SK-N-SH (cell line): ENCODE measurements around the gene CLASP1. TPM values are rescaled to one million over a fixed set of nuclear protein-coding genes. Genes with fewer than 3 reads are reported as not detected.

Experiments
- CTCF ChIA-PET: fragments of 300-600, 350-600 bp; formaldehyde crosslinking; extraction: SDS; loops from one replicate; lab custom pipeline; 2021; lab: Yijun Ruan, JAX
- POLR2A ChIA-PET: fragments of 350-600 bp; sonication (Branson Sonifier 250); formaldehyde crosslinking; extraction: SDS; loops from one replicate; lab custom pipeline; 2020; ENCODE audit warnings: antibody characterized with exemption, inconsistent platforms; lab: Yijun Ruan, JAX
- DNase-seq: peaks from one replicate; pipeline ENCODE4 v3.0.0; 2012
- H2AFZ ChIP-seq: fragments of 200-600 bp; sonication (generic); 2 replicates; pipeline ENCODE4 v1.8.1; 2016; ENCODE audit warnings: antibody characterized with exemption, mild to moderate bottlenecking, low read depth
- H3F3A ChIP-seq: fragments of 200-600 bp; sonication (generic); replicated peaks from 2 replicates; pipeline ENCODE3; 2016; ENCODE audit warnings: antibody characterized with exemption, mild to moderate bottlenecking; ENCODE audit not compliant: insufficient read depth
- H3K27ac ChIP-seq, 2 experiments: fragments of 200-500 bp in 1 of 2; fragments of 200-600 bp in 1 of 2; sonication (Bioruptor generic) in 1 of 2; sonication (generic), shearing (Covaris generic) in 1 of 2; 2 replicates each; pipeline versions ENCODE4 v1.5.1 to v1.6.1; 2014 to 2016; ENCODE audit warnings: low read depth in 2 of 2, inconsistent platforms in 1 of 2, low read length in 1 of 2, mild to moderate bottlenecking in 1 of 2, mixed read lengths in 1 of 2
- H3K27me3 ChIP-seq: fragments of 200-600 bp; sonication (generic), shearing (Covaris generic); 2 replicates; pipeline ENCODE4 v1.6.1; 2016; ENCODE audit warnings: mixed run types; ENCODE audit not compliant: insufficient read depth
- H3K36me3 ChIP-seq, 2 experiments: fragments of 200-500 bp in 1 of 2; fragments of 200-600 bp in 1 of 2; sonication (Bioruptor generic) in 1 of 2; sonication (generic) in 1 of 2; replicated peaks in 1 of 2; 2 replicates each; pipeline versions ENCODE3 to v1.5.1; 2014 to 2016; ENCODE audit warnings: low read length in 1 of 2, mild to moderate bottlenecking in 1 of 2; ENCODE audit not compliant: insufficient read depth in 2 of 2, control insufficient read depth in 1 of 2
- H3K4me1 ChIP-seq, 2 experiments: fragments of 200-500 bp in 1 of 2; fragments of 200-600 bp in 1 of 2; sonication (Bioruptor generic) in 1 of 2; sonication (generic), shearing (Covaris generic) in 1 of 2; 2 replicates each; pipeline versions ENCODE4 v1.5.1 to v1.6.1; 2014 to 2016; ENCODE audit warnings: low read depth in 1 of 2, low read length in 1 of 2, mixed run types in 1 of 2; ENCODE audit not compliant: insufficient read depth in 2 of 2, control insufficient read depth in 1 of 2
- H3K4me2 ChIP-seq: fragments of 200-600 bp; sonication (generic), shearing (Covaris generic); 2 replicates; pipeline ENCODE4 v1.6.1; 2017; ENCODE audit warnings: mixed run types
- H3K4me3 ChIP-seq, 2 experiments: fragments of 200-500 bp in 1 of 2; fragments of 200-600 bp in 1 of 2; sonication (Bioruptor generic) in 1 of 2; sonication (generic), shearing (Covaris generic) in 1 of 2; 2 replicates each; pipeline versions ENCODE4 v1.5.1 to v1.8.1; 2014 to 2016; ENCODE audit warnings: low read depth in 2 of 2, inconsistent platforms in 1 of 2, low read length in 1 of 2, mild to moderate bottlenecking in 1 of 2, mixed read lengths in 1 of 2, moderate library complexity in 1 of 2
- H3K79me2 ChIP-seq: fragments of 200-600 bp; sonication (generic); 2 replicates; pipeline ENCODE4 v1.8.1; 2017; ENCODE audit warnings: mild to moderate bottlenecking; ENCODE audit not compliant: insufficient read depth
- H3K9ac ChIP-seq: fragments of 200-600 bp; sonication (generic); 2 replicates; pipeline ENCODE4 v1.6.1; 2017; ENCODE audit warnings: mixed run types
- H3K9me2 ChIP-seq: fragments of 200-600 bp; sonication (generic); 2 replicates; pipeline ENCODE4 v1.6.1; 2017; ENCODE audit warnings: mixed run types
- H3K9me3 ChIP-seq: fragments of 200-600 bp; sonication (generic); 2 replicates; pipeline ENCODE4 v1.6.1; 2017; ENCODE audit warnings: mixed run types, mild to moderate bottlenecking, moderate library complexity
- H4K20me1 ChIP-seq: fragments of 200-600 bp; sonication (generic); 2 replicates; pipeline ENCODE4 v1.6.1; 2017; ENCODE audit warnings: mild to moderate bottlenecking, mixed run types; ENCODE audit not compliant: insufficient read depth
- CHD2 ChIP-seq: fragments of 150-350 bp; IDR thresholded peaks from 2 replicates; pipeline ENCODE4 v1.6.1; 2018; ENCODE audit warnings: low read length; ENCODE audit not compliant: partially characterized antibody
- ELF1 ChIP-seq: IDR thresholded peaks from 2 replicates; pipeline ENCODE4 v1.4.0; 2012
- EP300 ChIP-seq, 2 experiments: IDR thresholded peaks; 2 replicates each; pipeline versions ENCODE4 v1.4.0 to v1.6.1; 2012; ENCODE audit warnings: borderline replicate concordance in 1 of 2, low read depth in 1 of 2, low read length in 1 of 2
- EZH2phosphoT487 ChIP-seq: fragments of 200-600 bp; sonication (generic); IDR thresholded peaks from 2 replicates; pipeline ENCODE4 v1.6.1; 2017; ENCODE audit warnings: low read depth, mixed run types, mild to moderate bottlenecking, antibody characterized with exemption, moderate library complexity, borderline replicate concordance
- FOXJ3 ChIP-seq: sonication (generic); formaldehyde crosslinking; IDR thresholded peaks from 2 replicates; pipeline ENCODE4 v1.5.1; 2020; ENCODE audit warnings: mild to moderate bottlenecking, missing genetic modification reagents
- FOXM1 ChIP-seq: IDR thresholded peaks from 2 replicates; pipeline ENCODE4 v1.4.0; 2012; ENCODE audit warnings: low read depth, mild to moderate bottlenecking
- JUND ChIP-seq: IDR thresholded peaks from 2 replicates; pipeline ENCODE4 v1.4.0; 2012
- MXI1 ChIP-seq: IDR thresholded peaks from 2 replicates; pipeline ENCODE4 v1.6.1; 2012; ENCODE audit warnings: mild to moderate bottlenecking, low read depth, low read length, improper control_type of control experiment
- NFIC ChIP-seq: IDR thresholded peaks from 2 replicates; pipeline ENCODE4 v1.4.0; 2012; ENCODE audit warnings: borderline replicate concordance
- NRF1 ChIP-seq: IDR thresholded peaks from 2 replicates; pipeline ENCODE4 v1.6.1; 2012; ENCODE audit warnings: low read depth, mild to moderate bottlenecking, low read length
- POLR2AphosphoS5 ChIP-seq: IDR thresholded peaks from 2 replicates; pipeline ENCODE4 v1.6.1; 2012; ENCODE audit warnings: low read depth, low read length
- RCOR1 ChIP-seq: fragments of 150-350 bp; IDR thresholded peaks from 2 replicates; pipeline ENCODE4 v1.6.1; 2017; ENCODE audit warnings: antibody characterized with exemption, low read length
- RXRA ChIP-seq: IDR thresholded peaks from 2 replicates; pipeline ENCODE4 v1.4.0; 2012; ENCODE audit warnings: low read depth, mild to moderate bottlenecking, borderline replicate concordance
- SMC3 ChIP-seq: IDR thresholded peaks from 2 replicates; pipeline ENCODE4 v1.6.1; 2012; ENCODE audit warnings: low read depth, low read length, improper control_type of control experiment
- TAF1 ChIP-seq: IDR thresholded peaks from 2 replicates; pipeline ENCODE4 v1.6.1; 2012; ENCODE audit warnings: low read depth, mild to moderate bottlenecking, low read length, moderate library complexity, borderline replicate concordance
- TCF12 ChIP-seq: IDR thresholded peaks from 2 replicates; pipeline ENCODE4 v1.4.0; 2012
- TEAD4 ChIP-seq: IDR thresholded peaks from 2 replicates; pipeline ENCODE4 v1.4.0; 2012; ENCODE audit warnings: mild to moderate bottlenecking, borderline replicate concordance; ENCODE audit not compliant: insufficient read depth
- YY1 ChIP-seq: IDR thresholded peaks from 2 replicates; pipeline ENCODE4 v1.4.0; 2012; ENCODE audit warnings: low read depth, mild to moderate bottlenecking
- WGBS: methylation state at CpG from one replicate; pipeline ENCODE4 v1.1.6; 2017; ENCODE audit warnings: low lambda C conversion rate; 5-methylcytosine and 5-hydroxymethylcytosine counted together
- polyA plus RNA-seq, 3 experiments: library from polyadenylated mRNA; depleted of rRNA; stranded (reverse); fragments of >200 nt; gene quantifications; 2 replicates each; pipeline ENCODE4 v1.2.3, GENCODE V29; 2012
- TF ChIP-seq, protein P1 (sequence below): fragments of 150-350 bp; IDR thresholded peaks from 2 replicates; pipeline ENCODE4 v1.6.1; 2017; ENCODE audit warnings: antibody characterized with exemption, low read length, low read depth, borderline replicate concordance
- TF ChIP-seq, protein P2 (sequence below): IDR thresholded peaks from 2 replicates; pipeline ENCODE4 v1.4.0; 2012; ENCODE audit warnings: low read depth, borderline replicate concordance

Gene CLASP1
- polyA plus RNA-seq, 1 of the 3 experiments (the other 2 are of a cell fraction) = 4.9 TPM

DNA sequence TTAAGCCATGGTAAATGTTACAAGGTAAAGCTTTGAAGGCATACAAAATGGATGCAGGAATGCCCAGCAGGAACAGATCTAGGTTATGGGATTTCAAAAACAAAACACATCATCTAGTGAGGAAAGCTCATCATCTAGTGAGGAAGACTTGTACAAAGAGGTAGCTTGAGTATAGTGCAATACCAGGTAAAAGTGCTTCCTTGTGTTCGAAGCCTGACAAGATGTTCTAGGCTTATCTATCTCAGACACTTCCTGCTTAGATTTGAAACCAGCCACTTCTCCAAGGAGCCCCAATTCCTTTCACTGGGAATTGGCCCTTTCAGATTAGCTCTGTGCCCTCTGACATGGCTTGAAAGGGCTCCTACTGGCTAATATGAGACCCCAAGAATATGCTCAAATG is 73.0 kb downstream of the CLASP1 start:
- CTCF ChIA-PET = interaction anchor here (1.2 to 1.7 kb wide), 3 partner anchors 9 to 174 kb away, joined by 3 to 5 read pairs (median 4); no protein-coding TSS in a partner anchor
- POLR2A ChIA-PET = no interaction called here
- Histone ChIP-seq H3K4me1 (peaks cover 7 to 9% of the 10 kb centered on the region in 2 experiments; a peak in 3 of 4 replicates), H3F3A (no peaks in the 10 kb centered on the region), H3K79me2 (peaks cover 62% of the 10 kb centered on the region), H3K36me3 (no peaks in the 10 kb centered on the region), H3K4me2 (no peak overlapping the region), H3K27ac (no peak overlapping the region), H2AFZ (no peak overlapping the region), H3K9me2 (no peaks in the 10 kb centered on the region), H3K4me3 (no peak overlapping the region), H3K27me3 (no peaks in the 10 kb centered on the region), H3K9ac (no peak overlapping the region), H3K9me3 (no peaks in the 10 kb centered on the region), H4K20me1 (0 out of 2 replicates have a peak, but pooled peaks cover 4% of the 10 kb centered on the region)
- TF ChIP-seq RXRA (no peak), SMC3 (no peak), NFIC (no peak), FOXJ3 (CRISPR knock-in tag) (no peak), FOXM1 (no peak), EZH2phosphoT487 (no peak), POLR2AphosphoS5 (no peak), ELF1 (no peak), YY1 (no peak), NRF1 (no peak), TEAD4 (no peak), TCF12 (no peak), EP300 (IDR thresholded peaks at IDR 0.05; ENCODE audit: borderline replicate concordance in 1 of 2, low read depth in 1 of 2, low read length in 1 of 2) (no peak), JUND (no peak), MXI1 (no peak), RCOR1 (no peak), TAF1 (no peak), CHD2 (no peak)
- TF ChIP-seq, protein P1, sequence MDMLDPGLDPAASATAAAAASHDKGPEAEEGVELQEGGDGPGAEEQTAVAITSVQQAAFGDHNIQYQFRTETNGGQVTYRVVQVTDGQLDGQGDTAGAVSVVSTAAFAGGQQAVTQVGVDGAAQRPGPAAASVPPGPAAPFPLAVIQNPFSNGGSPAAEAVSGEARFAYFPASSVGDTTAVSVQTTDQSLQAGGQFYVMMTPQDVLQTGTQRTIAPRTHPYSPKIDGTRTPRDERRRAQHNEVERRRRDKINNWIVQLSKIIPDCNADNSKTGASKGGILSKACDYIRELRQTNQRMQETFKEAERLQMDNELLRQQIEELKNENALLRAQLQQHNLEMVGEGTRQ = no peak
- TF ChIP-seq, protein P2, sequence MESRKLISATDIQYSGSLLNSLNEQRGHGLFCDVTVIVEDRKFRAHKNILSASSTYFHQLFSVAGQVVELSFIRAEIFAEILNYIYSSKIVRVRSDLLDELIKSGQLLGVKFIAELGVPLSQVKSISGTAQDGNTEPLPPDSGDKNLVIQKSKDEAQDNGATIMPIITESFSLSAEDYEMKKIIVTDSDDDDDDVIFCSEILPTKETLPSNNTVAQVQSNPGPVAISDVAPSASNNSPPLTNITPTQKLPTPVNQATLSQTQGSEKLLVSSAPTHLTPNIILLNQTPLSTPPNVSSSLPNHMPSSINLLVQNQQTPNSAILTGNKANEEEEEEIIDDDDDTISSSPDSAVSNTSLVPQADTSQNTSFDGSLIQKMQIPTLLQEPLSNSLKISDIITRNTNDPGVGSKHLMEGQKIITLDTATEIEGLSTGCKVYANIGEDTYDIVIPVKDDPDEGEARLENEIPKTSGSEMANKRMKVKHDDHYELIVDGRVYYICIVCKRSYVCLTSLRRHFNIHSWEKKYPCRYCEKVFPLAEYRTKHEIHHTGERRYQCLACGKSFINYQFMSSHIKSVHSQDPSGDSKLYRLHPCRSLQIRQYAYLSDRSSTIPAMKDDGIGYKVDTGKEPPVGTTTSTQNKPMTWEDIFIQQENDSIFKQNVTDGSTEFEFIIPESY = no peak
- WGBS = 92% methylated on average over 1 of the region's 1 CpG
- no peak for DNase-seq
